Keratinocyte (primary cell): ENCODE results near the gene MINK1. TPM values are rescaled to one million over a fixed set of nuclear protein-coding genes. Genes with fewer than 3 reads are reported as not detected.

Experiments
- DNase-seq: peaks from one replicate; pipeline ENCODE4 v3.0.0-alpha.2; 2011; ENCODE audit warnings: low read depth, missing footprints, low spot score
- FAIRE-seq: peaks from 2 replicates; lab custom pipeline; 2011; peaks lifted over from hg19 to GRCh38; lab: Jason Lieb, UNC
- H2AFZ ChIP-seq: 2 replicates; pipeline ENCODE4 v1.6.0; 2012; ENCODE audit warnings: low read length, control low read depth, inconsistent platforms; ENCODE audit not compliant: control insufficient read depth
- H3K27ac ChIP-seq: 2 replicates; pipeline ENCODE4 v1.5.1; 2011; ENCODE audit warnings: low read length; ENCODE audit not compliant: control insufficient read depth, insufficient read depth
- H3K27me3 ChIP-seq: 3 replicates; pipeline ENCODE4 v1.6.0; 2011; ENCODE audit warnings: low read length; ENCODE audit not compliant: control insufficient read depth, insufficient read depth; ENCODE audit errors: extremely low read depth
- H3K36me3 ChIP-seq, 2 experiments: 2 replicates in 1 of 2; 3 replicates in 1 of 2; pipeline ENCODE4 v1.5.1; 2011; ENCODE audit warnings: low read length in 2 of 2, mild to moderate bottlenecking in 1 of 2; ENCODE audit not compliant: control insufficient read depth in 2 of 2, insufficient read depth in 2 of 2; ENCODE audit errors: extremely low read depth in 1 of 2
- H3K4me1 ChIP-seq: 3 replicates; pipeline ENCODE4 v1.5.1; 2011; ENCODE audit warnings: low read length; ENCODE audit not compliant: control insufficient read depth, insufficient read depth; ENCODE audit errors: extremely low read depth
- H3K4me2 ChIP-seq: 3 replicates; pipeline ENCODE4 v1.6.0; 2011; ENCODE audit warnings: low read depth, low read length; ENCODE audit not compliant: control insufficient read depth, insufficient read depth; ENCODE audit errors: extremely low read depth
- H3K4me3 ChIP-seq, 3 experiments: fragments of 200-600 bp in 1 of 3; sonication (generic) in 1 of 3; 2 replicates in 2 of 3; 3 replicates in 1 of 3; pipeline ENCODE4 v1.5.1; 2011 to 2016; ENCODE audit warnings: low read length in 3 of 3, mild to moderate bottlenecking in 3 of 3, control low read depth in 2 of 3, inconsistent platforms in 1 of 3, low read depth in 1 of 3, mixed read lengths in 1 of 3, mixed run types in 1 of 3, moderate library complexity in 1 of 3; ENCODE audit not compliant: control insufficient read depth in 2 of 3, insufficient read depth in 2 of 3; ENCODE audit errors: extremely low read depth in 1 of 3
- H3K79me2 ChIP-seq: 2 replicates; pipeline ENCODE4 v1.6.0; 2012; ENCODE audit warnings: low read length; ENCODE audit not compliant: control insufficient read depth, insufficient read depth
- H3K9ac ChIP-seq: 3 replicates; pipeline ENCODE4 v1.6.0; 2011; ENCODE audit warnings: low read length; ENCODE audit not compliant: control insufficient read depth, insufficient read depth; ENCODE audit errors: extremely low read depth
- H3K9me1 ChIP-seq: 3 replicates; pipeline ENCODE4 v1.6.0; 2011; ENCODE audit warnings: low read length; ENCODE audit not compliant: control insufficient read depth, insufficient read depth; ENCODE audit errors: extremely low read depth
- H3K9me3 ChIP-seq: 2 replicates; pipeline ENCODE4 v1.5.1; 2012; ENCODE audit warnings: low read depth, low read length; ENCODE audit not compliant: control insufficient read depth
- H4K20me1 ChIP-seq: 3 replicates; pipeline ENCODE4 v1.6.0; 2011; ENCODE audit warnings: low read length; ENCODE audit not compliant: control insufficient read depth, insufficient read depth; ENCODE audit errors: extremely low read depth
- EZH2 ChIP-seq: IDR thresholded peaks from one replicate; pipeline ENCODE4 v1.6.1; 2012; ENCODE audit warnings: inconsistent platforms, mild to moderate bottlenecking, low read length, moderate library complexity
- dilution Hi-C: fragments of 300-500 bp; cut with MboI; formaldehyde crosslinking; loops from one replicate; pipeline ENCODE4 v1.7.0; 2020; ENCODE audit warnings: low sequenced_read_pairs; ENCODE audit not compliant: extremely low pct_ligation_motif_present
- polyA plus RNA-seq, 5 experiments: library from polyadenylated mRNA; depleted of rRNA in 3 of 5; stranded (reverse) in 3 of 5; stranded (forward) in 1 of 5; unstranded in 1 of 5; fragments of >200 nt; gene quantifications; 1 replicate in 1 of 5; 2 replicates in 3 of 5; 3 replicates in 1 of 5; pipeline versions ENCODE4 v1.2.1 to v1.2.3, GENCODE V29; 2011 to 2012; ENCODE audit warnings: missing spikeins in 2 of 5, low read depth in 1 of 5, low replicate concordance in 1 of 5
- TF ChIP-seq, protein P1 (sequence below), 3 experiments: IDR thresholded peaks in 1 of 3; conservative IDR thresholded peaks in 1 of 3; optimal IDR thresholded peaks in 1 of 3; 2 replicates in 2 of 3; 3 replicates in 1 of 3; pipeline versions ENCODE3 to v1.5.1; 2011; ENCODE audit warnings: low read length in 3 of 3, mild to moderate bottlenecking in 3 of 3, moderate library complexity in 2 of 3, control low read depth in 1 of 3, inconsistent platforms in 1 of 3; ENCODE audit not compliant: insufficient read depth in 2 of 3; ENCODE audit errors: extremely low read depth in 1 of 3

The MINK1 gene
- polyA plus RNA-seq, 1 donor (not counting 4 experiments of a cell fraction or from before 2014, with no cell fraction given): 82.8 TPM

DNA sequence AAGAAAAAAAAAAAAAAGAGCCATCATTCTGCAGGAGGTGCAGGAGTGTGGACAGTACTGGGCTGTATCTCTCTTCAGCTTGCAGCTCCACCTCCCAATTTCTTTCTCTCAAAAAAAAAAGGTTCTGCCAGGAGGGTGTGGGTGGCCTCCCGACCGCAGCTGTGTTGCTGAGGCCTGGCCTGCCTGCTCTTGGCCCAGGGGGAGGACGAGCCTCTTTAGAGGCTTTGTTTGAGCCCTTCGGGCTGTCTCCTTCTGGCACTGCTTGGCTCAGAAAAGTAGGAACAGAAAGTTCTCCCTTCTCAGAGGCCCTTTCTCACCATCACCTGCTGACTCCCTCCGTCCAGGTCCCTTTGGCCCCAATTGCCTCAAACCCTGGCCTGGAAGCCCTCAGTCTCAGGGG, 43.9 kb downstream of the MINK1 start:
- H2AFZ ChIP-seq: no peak overlapping the region
- H4K20me1 ChIP-seq: peaks cover 4% of the 10 kb centered on the region
- H3K4me1 ChIP-seq: peaks cover 13% of the 10 kb centered on the region
- no peaks in the 10 kb centered on the region for H3K27me3 ChIP-seq
- no peak for FAIRE-seq
- H3K27ac ChIP-seq: no peak overlapping the region
- no peak for DNase-seq
- H3K9me1 ChIP-seq: no peaks in the 10 kb centered on the region
- TF ChIP-seq EZH2: no peak
- TF ChIP-seq, protein P1, sequence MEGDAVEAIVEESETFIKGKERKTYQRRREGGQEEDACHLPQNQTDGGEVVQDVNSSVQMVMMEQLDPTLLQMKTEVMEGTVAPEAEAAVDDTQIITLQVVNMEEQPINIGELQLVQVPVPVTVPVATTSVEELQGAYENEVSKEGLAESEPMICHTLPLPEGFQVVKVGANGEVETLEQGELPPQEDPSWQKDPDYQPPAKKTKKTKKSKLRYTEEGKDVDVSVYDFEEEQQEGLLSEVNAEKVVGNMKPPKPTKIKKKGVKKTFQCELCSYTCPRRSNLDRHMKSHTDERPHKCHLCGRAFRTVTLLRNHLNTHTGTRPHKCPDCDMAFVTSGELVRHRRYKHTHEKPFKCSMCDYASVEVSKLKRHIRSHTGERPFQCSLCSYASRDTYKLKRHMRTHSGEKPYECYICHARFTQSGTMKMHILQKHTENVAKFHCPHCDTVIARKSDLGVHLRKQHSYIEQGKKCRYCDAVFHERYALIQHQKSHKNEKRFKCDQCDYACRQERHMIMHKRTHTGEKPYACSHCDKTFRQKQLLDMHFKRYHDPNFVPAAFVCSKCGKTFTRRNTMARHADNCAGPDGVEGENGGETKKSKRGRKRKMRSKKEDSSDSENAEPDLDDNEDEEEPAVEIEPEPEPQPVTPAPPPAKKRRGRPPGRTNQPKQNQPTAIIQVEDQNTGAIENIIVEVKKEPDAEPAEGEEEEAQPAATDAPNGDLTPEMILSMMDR (optimal IDR thresholded peaks at IDR 0.05 in 1 of 3, IDR thresholded peaks at IDR 0.05 in 1 of 3, conservative IDR thresholded peaks at IDR 0.05 in 1 of 3; ENCODE audit: extremely low read depth in 1 of 3, insufficient read depth in 2 of 3, low read length in 3 of 3): no peak
- peaks cover 39 to 45% of the 10 kb centered on the region in 2 experiments for H3K36me3 ChIP-seq
- H3K79me2 ChIP-seq: peaks cover 60% of the 10 kb centered on the region
- no peak overlapping the region for H3K9ac ChIP-seq
- dilution Hi-C loops: no loop called here
- no peak overlapping the region for H3K4me3 ChIP-seq
- H3K9me3 ChIP-seq: no peaks in the 10 kb centered on the region
- H3K4me2 ChIP-seq: no peak overlapping the region

DNA sequence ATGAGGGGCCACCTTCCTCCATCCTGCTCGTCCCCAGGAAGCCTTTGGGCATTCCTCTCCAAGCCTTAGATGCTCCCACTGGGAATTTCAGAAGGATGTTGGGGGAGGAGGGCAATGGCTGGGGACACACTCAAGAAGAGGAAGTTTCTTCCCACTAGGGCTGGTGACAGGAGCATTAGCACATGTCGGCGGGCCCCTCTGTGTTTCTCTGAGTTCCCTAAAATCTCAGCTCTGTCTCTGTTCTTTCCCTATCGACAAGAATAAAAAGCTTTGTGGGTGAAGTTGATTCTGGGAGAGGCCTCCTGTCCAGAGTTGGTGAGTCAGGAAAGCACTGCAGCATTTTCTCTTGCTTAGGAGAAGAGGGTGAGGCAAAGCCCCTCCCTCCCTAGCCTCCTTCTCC, 46.5 kb downstream of the MINK1 start:
- Histone ChIP-seq H3K27me3 (no peaks in the 10 kb centered on the region), H3K4me1 (peaks cover 13% of the 10 kb centered on the region), H3K9me3 (no peaks in the 10 kb centered on the region), H3K9me1 (no peaks in the 10 kb centered on the region), H3K9ac (no peak overlapping the region), H4K20me1 (no peaks in the 10 kb centered on the region), H3K79me2 (peaks cover 50% of the 10 kb centered on the region), H2AFZ (no peak overlapping the region), H3K36me3 (peaks cover 44 to 51% of the 10 kb centered on the region in 2 experiments), H3K27ac (no peak overlapping the region), H3K4me2 (no peak overlapping the region), H3K4me3 (no peak overlapping the region)
- TF ChIP-seq, protein P1 (optimal IDR thresholded peaks at IDR 0.05 in 1 of 3, IDR thresholded peaks at IDR 0.05 in 1 of 3, conservative IDR thresholded peaks at IDR 0.05 in 1 of 3; ENCODE audit: extremely low read depth in 1 of 3, insufficient read depth in 2 of 3, low read length in 3 of 3): no peak
- no peak for TF ChIP-seq EZH2
- DNase-seq (no peak), FAIRE-seq (no peak)
- dilution Hi-C loops: no loop called here
